CD14-positive monocyte (primary cell): ENCODE measurements around the gene ACOD1. TPM values are rescaled to one million over a fixed set of nuclear protein-coding genes. Genes with fewer than 3 reads are reported as not detected.
A peak's percentile ranks its signal among the peaks of the same experiment; 100 is the strongest.

Experiments used
- DNase-seq, 3 donors: peaks; one replicate each; pipeline ENCODE4 v3.0.0-alpha.2; 2011 to 2022
- H2AFZ ChIP-seq: 2 replicates; pipeline ENCODE4 v1.6.0; 2012; ENCODE audit warnings: mild to moderate bottlenecking, low read depth, low read length, inconsistent platforms; ENCODE audit not compliant: insufficient read depth, poor library complexity, severe bottlenecking
- H3K27ac ChIP-seq, 2 donors: 1 replicate in 1 of 2; 2 replicates in 1 of 2; pipeline ENCODE4 v1.5.1; 2012 to 2013; ENCODE audit warnings: low read length in 2 of 2, control low read depth in 1 of 2, inconsistent platforms in 1 of 2, low read depth in 1 of 2, mild to moderate bottlenecking in 1 of 2
- H3K27me3 ChIP-seq, 2 donors: one replicate each; pipeline versions ENCODE4 v1.6.0 to v1.6.1; 2011 to 2013; ENCODE audit warnings: low read length in 2 of 2; ENCODE audit not compliant: control insufficient read depth in 2 of 2, insufficient read depth in 2 of 2
- H3K36me3 ChIP-seq, 2 donors: replicated peaks in 1 of 2; 1 replicate in 1 of 2; 2 replicates in 1 of 2; pipeline versions ENCODE4 v1.5.1 to v1.6.1; 2012 to 2013; ENCODE audit warnings: low read length in 2 of 2, control low read depth in 1 of 2, inconsistent platforms in 1 of 2, mild to moderate bottlenecking in 1 of 2; ENCODE audit not compliant: insufficient read depth in 2 of 2, control insufficient read depth in 1 of 2
- H3K4me1 ChIP-seq, 2 donors: 1 replicate in 1 of 2; 2 replicates in 1 of 2; pipeline versions ENCODE4 v1.5.1 to v1.6.1; 2012 to 2013; ENCODE audit warnings: low read length in 2 of 2, control low read depth in 1 of 2, inconsistent platforms in 1 of 2, mild to moderate bottlenecking in 1 of 2, moderate library complexity in 1 of 2; ENCODE audit not compliant: insufficient read depth in 2 of 2, control insufficient read depth in 1 of 2
- H3K4me2 ChIP-seq: replicated peaks from 2 replicates; pipeline ENCODE3; 2012; ENCODE audit warnings: low read length, moderate library complexity, mild to moderate bottlenecking; ENCODE audit not compliant: poor library complexity, severe bottlenecking; ENCODE audit errors: extremely low read depth
- H3K4me3 ChIP-seq, 3 experiments: fragments of 200-600 bp in 1 of 3; sonication (generic) in 1 of 3; replicated peaks in 1 of 3; 1 replicate in 2 of 3; 2 replicates in 1 of 3; pipeline ENCODE4 v1.5.1; 2011 to 2013; ENCODE audit warnings: low read length in 3 of 3, mild to moderate bottlenecking in 3 of 3, control low read depth in 2 of 3, low read depth in 2 of 3, inconsistent platforms in 1 of 3, moderate library complexity in 1 of 3
- H3K79me2 ChIP-seq: 2 replicates; pipeline ENCODE4 v1.6.0; 2012; ENCODE audit warnings: mild to moderate bottlenecking, control low read depth, inconsistent platforms, low read length, moderate library complexity; ENCODE audit not compliant: insufficient read depth
- H3K9ac ChIP-seq: 2 replicates; pipeline ENCODE4 v1.6.0; 2017; ENCODE audit warnings: low read length, mild to moderate bottlenecking; ENCODE audit not compliant: insufficient read depth, poor library complexity, severe bottlenecking
- H3K9me3 ChIP-seq, 2 donors: replicated peaks in 1 of 2; 1 replicate in 1 of 2; 2 replicates in 1 of 2; pipeline versions ENCODE4 v1.5.1 to v1.6.1; 2012 to 2013; ENCODE audit warnings: low read length in 2 of 2, control low read depth in 1 of 2; ENCODE audit not compliant: control insufficient read depth in 1 of 2, insufficient read depth in 1 of 2
- H4K20me1 ChIP-seq: 2 replicates; pipeline ENCODE4 v1.6.0; 2012; ENCODE audit warnings: mild to moderate bottlenecking, low read length, control low read depth, moderate library complexity; ENCODE audit not compliant: insufficient read depth
- H3K27ac Mint-ChIP-seq, 7 donors: one replicate each; pipeline ENCODE4 v1.8.0; 2020; ENCODE audit warnings: mild to moderate bottlenecking in 7 of 7, mixed read lengths in 7 of 7, moderate library complexity in 6 of 7, inconsistent platforms in 2 of 7
- H3K27me3 Mint-ChIP-seq, 3 donors: one replicate each; pipeline ENCODE4 v1.8.0; 2021 to 2022; ENCODE audit warnings: low read depth in 3 of 3, mild to moderate bottlenecking in 3 of 3, mixed read lengths in 3 of 3, moderate library complexity in 3 of 3, inconsistent platforms in 1 of 3
- H3K36me3 Mint-ChIP-seq, 2 donors: one replicate each; pipeline ENCODE4 v1.8.0; 2020; ENCODE audit warnings: mixed read lengths in 2 of 2, inconsistent platforms in 1 of 2, mild to moderate bottlenecking in 1 of 2
- H3K4me1 Mint-ChIP-seq: one replicate; pipeline ENCODE4 v1.8.0; 2020; ENCODE audit warnings: mild to moderate bottlenecking, mixed read lengths
- H3K4me3 Mint-ChIP-seq, 2 donors: one replicate each; pipeline ENCODE4 v1.8.0; 2020; ENCODE audit warnings: mild to moderate bottlenecking in 2 of 2, mixed read lengths in 2 of 2, moderate library complexity in 1 of 2
- H3K9me3 Mint-ChIP-seq, 7 donors: one replicate each; pipeline ENCODE4 v1.8.0; 2020 to 2022; ENCODE audit warnings: mixed read lengths in 7 of 7, mild to moderate bottlenecking in 6 of 7, moderate library complexity in 6 of 7, inconsistent platforms in 2 of 7
- CTCF ChIP-seq: fragments of 200-600 bp; IDR thresholded peaks from one replicate; pipeline ENCODE4 v1.8.0; 2022; ENCODE audit warnings: antibody characterized with exemption, mild to moderate bottlenecking
- WGBS: methylation state at CpG from one replicate; pipeline ENCODE4 v1.1.5; 2013; ENCODE audit warnings: missing lambda C conversion rate; ENCODE audit not compliant: insufficient coverage; 5-methylcytosine and 5-hydroxymethylcytosine counted together
- intact Hi-C, 2 donors: fragments of 100-400 bp; cut with micrococcal nuclease; formaldehyde crosslinking; loops; one replicate each; pipeline versions ENCODE4 v1.15.0 to v1.15.1; 2023
- polyA plus RNA-seq, 3 donors: library from polyadenylated mRNA; depleted of rRNA in 1 of 3; unstranded in 2 of 3; stranded (reverse) in 1 of 3; fragments of 300-500 nt in 2 of 3; fragments of >200 nt in 1 of 3; fragmentation: Illumina TruSeq in 2 of 3; gene quantifications; 1 replicate in 2 of 3; 2 replicates in 1 of 3; pipeline ENCODE4 v1.2.3, GENCODE V29; 2012 to 2021

The ACOD1 gene
- polyA plus RNA-seq, 3 donors, result 0.29 TPM; not detected in 2

GRCh38 chr13:77001963-77002587 is 53.8 kb downstream of the ACOD1 start:
- Histone ChIP-seq H3K9me3 (no peaks in the 10 kb centered on the region), H3K27ac (no peak overlapping the region), H3K4me1 (no peaks in the 10 kb centered on the region), H2AFZ (no peak overlapping the region), H3K27me3 (no peaks in the 10 kb centered on the region), H4K20me1 (peaks cover 68% of the 10 kb centered on the region), H3K79me2 (peaks cover 20% of the 10 kb centered on the region), H3K9ac (no peak overlapping the region), H3K4me3 (no peak overlapping the region), H3K4me2 (no peak overlapping the region), H3K36me3 (peaks cover 36 to 87% of the 10 kb centered on the region in 2 donors)
- H3K36me3 Mint-ChIP-seq, result peaks cover 44 to 71% of the 10 kb centered on the region in 2 donors
- no peak for TF ChIP-seq CTCF
- H3K4me3 Mint-ChIP-seq, result no peak overlapping the region
- peaks cover 2% of the 10 kb centered on the region for H3K4me1 Mint-ChIP-seq
- no peaks in the 10 kb centered on the region for H3K9me3 Mint-ChIP-seq
- intact Hi-C loops, result no loop called here
- 100% methylated on average over 1 of the region's 4 CpGs for WGBS
- H3K27me3 Mint-ChIP-seq, result no peaks in the 10 kb centered on the region
- no peak for DNase-seq
- H3K27ac Mint-ChIP-seq, result peak overlapping the region in 5 of 7 donors; percentile 12 to 55 (median 50)

DNA sequence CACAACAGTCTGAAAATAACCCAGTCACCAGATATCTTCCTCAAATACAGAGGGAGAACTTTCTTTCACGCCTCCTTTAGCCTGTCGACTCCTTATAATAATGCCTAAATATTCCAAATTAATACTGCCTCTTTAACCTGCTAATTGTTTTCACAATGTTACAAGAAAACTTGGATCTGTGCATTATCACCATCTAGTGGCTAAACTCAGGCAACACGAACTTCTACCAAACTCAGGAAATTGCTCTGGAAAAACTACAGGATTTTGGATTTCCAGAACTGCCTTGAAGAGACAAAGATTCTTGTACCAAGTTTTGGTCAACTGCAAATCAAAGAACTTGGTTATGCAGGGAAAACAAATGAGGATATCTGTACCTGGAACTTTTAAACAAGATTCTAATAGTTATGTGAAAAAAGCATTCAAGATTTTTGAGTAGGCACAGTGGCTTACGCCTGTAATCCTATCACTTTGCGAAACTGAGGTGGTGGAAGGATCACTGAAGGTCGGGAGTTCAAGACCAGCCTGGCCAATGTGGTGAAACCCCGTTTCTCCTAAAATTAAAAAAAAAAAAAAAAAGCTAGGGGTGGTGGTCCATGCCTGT is 54.4 kb downstream of the ACOD1 start:
- Histone ChIP-seq H3K36me3 (peaks cover 43 to 89% of the 10 kb centered on the region in 2 donors), H2AFZ (no peak overlapping the region), H4K20me1 (peaks cover 74% of the 10 kb centered on the region), H3K27ac (no peak overlapping the region), H3K4me1 (no peaks in the 10 kb centered on the region), H3K4me3 (no peak overlapping the region), H3K9ac (no peak overlapping the region), H3K4me2 (no peak overlapping the region), H3K9me3 (no peaks in the 10 kb centered on the region), H3K79me2 (peaks cover 26% of the 10 kb centered on the region), H3K27me3 (no peaks in the 10 kb centered on the region)
- Mint-ChIP-seq H3K4me3 (no peak overlapping the region), H3K36me3 (peaks cover 45 to 72% of the 10 kb centered on the region in 2 donors), H3K4me1 (peaks cover 2% of the 10 kb centered on the region), H3K27me3 (no peaks in the 10 kb centered on the region), H3K9me3 (no peaks in the 10 kb centered on the region), H3K27ac (peak overlapping the region in 1 of 7 donors; percentile 12)
- intact Hi-C loops, result no loop called here
- DNase-seq, result peak in 1 of 3 donors; percentile 16
- WGBS, result 76% methylated on average over 5 of the region's 7 CpGs
- TF ChIP-seq CTCF, result peak; percentile 66

Other genes starting within 250 kb of the ACOD1 start
- gene KCTD12, start 62.1 kb upstream of the ACOD1 start, polyA plus RNA-seq, result 10 to 100 TPM; 30.9 to 67.1 (median 31.2) TPM
- 10 to 100 TPM in 2 of 3 donors, 1 to 10 TPM in 1; 9.8 to 22.1 (median 21.5) TPM for gene CLN5, start 43.6 kb downstream of the ACOD1 start, polyA plus RNA-seq
- 10 to 100 TPM; 14.7 to 20.0 (median 19.0) TPM for gene FBXL3, start 78.6 kb downstream of the ACOD1 start, polyA plus RNA-seq